ENCODE measurements around the gene ANKRD66.
"Not testable (repeated sequence)": the region's sequence is repeated elsewhere in the genome, so short reads cannot be mapped to it uniquely, and the experiment has no call there.

Gene ANKRD66

DNA sequence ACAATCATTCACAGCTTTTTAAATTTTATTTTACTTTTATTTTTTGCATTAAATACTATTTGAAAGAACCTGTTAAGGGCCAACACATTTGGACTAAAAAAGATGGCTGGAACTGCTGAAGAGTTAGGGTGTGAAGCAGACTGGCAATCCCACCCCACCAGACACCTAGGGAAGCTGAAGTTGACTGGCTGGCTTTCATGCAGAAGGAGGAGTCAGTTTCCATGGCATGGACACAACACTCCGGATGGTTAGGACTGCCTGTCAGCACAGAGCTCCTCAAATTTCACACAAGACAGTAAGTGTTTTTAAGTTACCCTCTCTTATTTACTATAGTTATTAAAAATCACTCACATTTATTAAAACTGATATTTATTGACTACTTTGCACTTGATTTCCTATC, at the start of gene ANKRD66:
Gene ANKRD66 (plus strand): TSS at position 238 of the 400 bp plus-strand sequence. CDS start 5,016 bp downstream, outside the sequence.
- DNase-seq: no peak

DNA sequence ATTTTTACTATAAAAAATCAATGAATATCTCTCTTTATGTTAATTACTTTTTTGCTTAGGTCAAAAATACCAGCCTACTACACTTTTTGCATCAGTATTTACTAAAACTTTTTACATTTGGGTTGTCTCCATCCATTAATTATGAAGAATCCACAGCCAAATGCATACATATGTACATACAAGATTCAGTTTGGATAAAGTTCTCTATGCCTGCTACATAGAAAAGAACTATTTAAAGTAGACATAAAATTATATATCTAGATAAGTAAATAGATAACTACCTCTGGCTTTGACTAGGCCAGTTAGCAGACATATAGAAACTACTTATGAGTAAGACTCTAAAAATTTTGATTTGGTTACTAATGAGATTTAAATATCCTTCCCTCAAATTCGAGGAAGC, 46.8 kb upstream of the ANKRD66 start:
- DNase-seq: no peak

DNA sequence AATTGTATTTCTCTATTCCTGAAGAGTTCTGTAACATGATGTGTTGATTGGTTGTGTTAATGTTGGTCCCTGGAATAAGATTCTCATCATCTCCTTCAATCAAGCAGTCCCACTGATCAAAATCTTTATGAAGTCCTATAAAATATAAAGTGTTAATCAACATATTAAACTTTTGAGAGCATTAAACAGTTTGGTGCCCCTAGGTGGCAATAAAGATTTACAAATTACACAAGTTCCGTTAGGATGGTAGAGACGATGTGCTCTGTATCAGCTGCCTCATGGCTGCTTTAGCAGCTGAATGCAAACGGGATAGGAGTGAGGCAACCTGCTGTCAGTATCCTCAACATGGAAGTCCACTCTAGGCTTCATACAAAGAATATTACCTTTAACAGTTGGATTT, 42.2 kb upstream of the ANKRD66 start:
- no peak for DNase-seq

- no peak for DNase-seq
Measured at GRCh38 chr6:46706464-46706863, 40.3 kb upstream of the ANKRD66 start.

- DNase-seq: no peak
Measured at GRCh38 chr6:46711491-46711890, 35.2 kb upstream of the ANKRD66 start.

DNA sequence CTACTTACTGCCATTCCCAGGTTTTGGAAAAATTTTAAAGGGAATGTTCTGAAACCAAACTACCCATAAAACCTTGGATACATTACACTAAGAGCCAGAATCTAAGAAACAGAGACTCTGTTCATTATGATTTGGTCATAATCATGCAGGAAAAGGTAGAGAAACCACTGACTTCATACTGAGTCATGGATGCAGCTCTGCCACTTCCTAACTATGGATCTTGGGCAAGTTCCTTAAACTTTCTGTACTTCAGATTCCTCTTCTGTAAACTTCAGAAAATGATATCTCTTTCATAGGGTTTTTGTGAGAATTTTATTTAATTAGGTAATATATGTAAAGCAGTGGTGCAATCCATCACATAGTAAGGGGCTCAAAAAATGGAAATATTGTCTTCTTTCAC, 31.6 kb upstream of the ANKRD66 start:
- DNase-seq: no peak

GRCh38 chr6:46719099-46719498, 27.6 kb upstream of the ANKRD66 start:
- no peak for DNase-seq

DNA sequence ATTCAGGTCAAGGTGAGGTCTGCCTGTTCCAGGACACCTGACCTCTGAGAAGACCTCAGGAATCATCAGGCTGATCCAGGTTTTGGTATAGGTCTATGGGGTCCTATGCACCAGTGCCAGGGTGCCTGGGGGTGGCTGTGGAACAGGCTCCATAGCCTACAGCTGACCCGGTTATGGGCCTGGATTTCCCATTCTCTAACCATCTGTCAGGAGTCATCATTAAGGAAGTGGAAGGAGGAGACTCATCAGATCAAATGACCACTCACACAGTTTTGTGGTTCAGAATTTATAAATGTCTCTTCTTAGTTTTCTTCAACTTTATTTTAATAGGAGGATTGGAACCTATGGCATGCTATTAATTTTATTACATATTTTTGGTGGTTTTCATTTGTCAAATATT, 26.3 kb upstream of the ANKRD66 start:
- DNase-seq: no peak

GRCh38 chr6:46729787-46730326, 16.9 kb upstream of the ANKRD66 start:
- no peak for DNase-seq

- DNase-seq: no peak
Measured at GRCh38 chr6:46730921-46731461, 15.7 kb upstream of the ANKRD66 start.

GRCh38 chr6:46733341-46733801, 13.4 kb upstream of the ANKRD66 start:
- no peak for DNase-seq

- no peak for DNase-seq
Measured at GRCh38 chr6:46734867-46735719, 11.6 kb upstream of the ANKRD66 start, which contains the start of gene PLA2G7. Gene PLA2G7 (minus strand): TSS chr6:46735375. CDS start chr6:46722891, 12,484 bp downstream.

- no peak for DNase-seq
Measured at GRCh38 chr6:46735720-46736031, 11.1 kb upstream of the ANKRD66 start.

DNA sequence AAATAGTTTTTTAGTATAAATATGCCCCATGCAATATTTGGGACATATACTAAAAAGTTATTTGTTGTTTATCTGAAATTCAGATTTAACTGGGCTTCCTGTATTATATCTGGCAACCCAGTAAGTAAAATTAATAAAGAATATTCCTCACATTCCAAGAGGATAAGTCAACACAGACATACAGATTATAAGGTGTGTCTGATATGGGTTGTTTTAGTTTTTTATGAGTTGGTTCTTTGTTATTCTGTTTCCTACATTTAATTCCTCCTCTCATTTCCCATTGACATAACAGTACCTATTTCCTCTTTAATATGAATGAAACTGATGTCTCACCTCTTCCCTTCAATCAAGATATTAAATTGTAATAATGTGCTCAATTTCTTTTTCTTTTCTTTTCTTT, 9.8 kb upstream of the ANKRD66 start:
- no peak for DNase-seq

DNA sequence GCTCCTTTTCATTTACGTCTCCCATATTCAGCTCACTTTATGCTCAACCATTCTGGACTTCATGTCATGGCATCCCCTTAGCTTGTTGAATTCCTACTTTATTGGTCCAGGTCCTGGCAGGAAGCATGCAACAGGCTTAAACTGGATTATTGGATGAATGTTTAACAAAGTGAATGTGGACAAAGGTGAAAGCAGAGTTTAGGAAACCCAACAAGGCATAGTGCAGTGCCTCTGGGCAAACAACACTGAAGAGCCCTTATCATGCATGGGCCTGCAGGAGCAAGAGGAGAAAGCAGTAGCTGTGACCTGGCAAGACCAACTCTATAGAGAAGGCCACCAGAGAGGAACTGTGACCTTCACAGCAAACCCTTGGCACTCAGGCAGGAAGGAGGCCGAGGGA, 5.3 kb upstream of the ANKRD66 start:
- no peak for DNase-seq

- DNase-seq: no peak
Measured at GRCh38 chr6:46741910-46742309, 4.8 kb upstream of the ANKRD66 start.

DNA sequence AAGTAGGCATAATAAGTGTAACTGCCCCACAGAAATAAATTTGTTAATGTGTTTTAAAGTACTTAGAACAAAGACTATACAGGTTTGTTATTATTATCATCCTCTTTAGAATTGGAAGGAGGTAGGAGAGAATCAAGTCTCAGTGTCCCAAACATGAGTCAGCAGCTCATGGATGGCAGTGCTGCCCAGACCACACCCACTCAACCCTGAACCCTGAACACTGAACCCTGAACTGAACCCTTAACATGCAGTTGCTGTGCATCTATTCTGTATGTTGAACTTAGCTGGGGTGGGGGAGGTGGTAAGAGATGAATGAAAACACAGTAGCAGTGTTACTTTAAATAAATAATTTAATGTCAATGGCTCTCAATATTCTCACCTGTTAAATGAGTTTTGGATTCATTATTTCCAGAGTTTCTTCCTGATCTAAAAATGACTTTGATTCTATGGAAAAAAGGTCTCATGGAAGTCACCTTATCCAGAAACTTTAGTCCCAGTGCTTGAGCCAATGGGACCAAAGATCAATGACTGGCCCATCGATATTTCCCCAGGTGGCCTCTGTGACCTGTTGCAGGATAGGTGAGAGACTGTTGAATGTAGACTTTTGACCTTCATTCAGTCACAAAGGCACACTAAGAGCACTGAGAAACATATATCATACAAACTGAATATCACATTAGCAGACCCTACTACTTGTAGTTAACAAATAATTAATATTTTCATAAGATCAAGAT, 3.1 kb upstream of the ANKRD66 start:
- no peak for DNase-seq

- DNase-seq: not testable (repeated sequence)
Measured at GRCh38 chr6:46744159-46744725, 2.5 kb upstream of the ANKRD66 start.

GRCh38 chr6:46745973-46746372, 760 bp upstream of the ANKRD66 start:
- DNase-seq: no peak

GRCh38 chr6:46748940-46749503, 2.3 kb downstream of the ANKRD66 start:
- DNase-seq: no peak

DNA sequence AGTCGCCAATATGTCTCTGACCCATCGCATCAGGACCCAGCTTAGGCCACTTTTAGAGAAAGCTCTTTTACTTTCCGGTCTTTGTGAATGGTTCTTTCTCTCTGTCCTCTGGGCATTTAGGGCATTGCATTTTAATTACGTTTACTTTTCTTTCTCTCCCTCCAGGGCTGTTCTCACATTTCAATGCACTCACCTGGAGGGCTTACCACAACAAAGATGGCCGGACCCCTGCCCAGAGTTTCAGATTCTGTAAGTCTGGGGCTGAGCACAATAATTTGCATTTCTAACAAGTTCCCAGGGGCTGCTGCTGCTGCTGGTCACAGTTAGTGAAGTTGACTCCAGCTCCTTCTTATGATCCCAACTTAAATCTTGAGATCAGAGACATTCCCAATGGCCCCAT, 3.0 kb downstream of the ANKRD66 start:
- no peak for DNase-seq

GRCh38 chr6:46751658-46752057, 4.9 kb downstream of the ANKRD66 start:
- no peak for DNase-seq

DNA sequence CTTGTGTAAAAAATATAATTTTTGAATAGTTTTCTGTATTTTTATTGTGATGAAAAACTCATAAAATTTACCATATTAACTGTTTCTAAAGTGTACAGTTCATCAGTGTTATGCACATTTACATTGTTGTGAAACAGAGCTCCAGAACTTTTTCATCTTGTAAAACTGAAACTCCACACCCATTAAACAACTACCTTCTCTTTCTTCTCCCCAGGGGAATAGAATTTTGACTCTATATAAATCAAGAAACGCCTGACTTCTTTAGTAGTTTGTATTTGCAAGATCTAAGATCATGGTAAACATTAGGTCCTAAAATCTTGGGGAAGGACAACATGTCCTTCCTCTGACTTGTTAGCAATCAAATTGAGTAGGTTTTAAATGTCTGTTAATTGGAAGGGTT, 9.1 kb downstream of the ANKRD66 start:
- DNase-seq: no peak
